ENCODE results near the gene CLDN19.
A peak's percentile ranks its signal among the peaks of the same experiment; 100 is the strongest.

CLDN19 gene

DNA sequence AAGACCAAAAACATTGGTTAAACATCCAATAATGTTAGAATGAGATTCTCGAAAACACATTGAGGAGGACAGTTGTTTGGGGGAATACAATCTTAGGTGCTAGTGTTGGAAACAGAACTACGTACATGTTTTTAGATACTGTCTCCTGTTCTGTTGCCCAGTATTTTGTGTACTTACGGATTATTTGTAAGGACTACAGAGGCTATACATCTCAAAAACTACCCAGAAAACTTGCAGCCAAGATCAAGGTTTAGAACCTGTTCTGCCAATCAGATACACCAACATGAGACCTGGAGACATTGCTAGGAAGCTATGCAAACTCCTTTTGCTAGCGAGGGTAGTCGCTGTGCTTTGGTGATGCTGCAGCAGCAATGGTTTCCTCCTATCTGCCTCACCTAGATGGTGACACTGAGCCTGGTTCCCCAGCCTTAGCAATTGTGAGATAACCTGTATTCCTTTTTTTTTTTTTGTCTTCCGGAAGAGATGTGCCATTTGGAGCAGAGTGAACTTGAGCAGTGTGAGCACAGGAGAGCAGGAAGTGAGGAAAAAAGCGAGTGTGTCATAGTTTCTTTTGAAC, 36.1 kb downstream of the CLDN19 start:
- peak overlapping the region; percentile 47 for H3K27ac Mint-ChIP-seq
- no peaks in the 10 kb centered on the region for H3K9me3 Mint-ChIP-seq
- H3K27me3 Mint-ChIP-seq = no peaks in the 10 kb centered on the region
- H3K4me3 Mint-ChIP-seq = no peak overlapping the region
- peaks cover 15% of the 10 kb centered on the region for H3K4me1 Mint-ChIP-seq
- H3K36me3 Mint-ChIP-seq = peaks cover 51% of the 10 kb centered on the region

DNA sequence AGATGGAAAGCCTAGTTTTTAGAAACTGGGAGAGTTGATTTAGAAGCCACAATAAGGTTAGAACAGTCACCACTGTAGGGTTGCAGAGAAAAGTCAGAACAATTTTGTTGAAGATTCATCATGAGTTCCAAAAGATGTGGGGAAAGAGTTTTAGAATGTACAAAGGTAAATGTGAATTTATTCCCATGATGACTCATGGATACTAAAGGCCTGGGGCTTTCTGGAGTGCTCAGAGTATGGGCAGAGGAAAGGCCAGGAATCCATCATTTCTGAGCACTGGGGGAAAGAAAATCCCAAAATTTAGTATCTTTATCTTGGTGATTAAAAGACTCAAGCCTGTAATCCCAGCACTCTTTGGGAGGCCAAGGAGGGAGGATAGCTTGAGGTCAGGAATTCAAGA, 40.0 kb downstream of the CLDN19 start:
- Mint-ChIP-seq H3K27ac (peak overlapping the region; percentile 82), H3K9me3 (no peaks in the 10 kb centered on the region), H3K27me3 (no peaks in the 10 kb centered on the region), H3K4me1 (peaks cover 28% of the 10 kb centered on the region), H3K36me3 (peaks cover 50% of the 10 kb centered on the region), H3K4me3 (no peak overlapping the region)

GRCh38 chr1:42698081-42698813, 41.8 kb downstream of the CLDN19 start:
- Mint-ChIP-seq H3K36me3 (peaks cover 42% of the 10 kb centered on the region), H3K4me3 (no peak overlapping the region), H3K27me3 (no peaks in the 10 kb centered on the region), H3K9me3 (no peaks in the 10 kb centered on the region), H3K4me1 (peaks cover 43% of the 10 kb centered on the region), H3K27ac (peak overlapping the region; percentile 81)

GRCh38 chr1:42692911-42693310, 47.1 kb downstream of the CLDN19 start:
- H3K4me3 Mint-ChIP-seq = peak overlapping the region; percentile 19
- no peaks in the 10 kb centered on the region for H3K27me3 Mint-ChIP-seq
- no peaks in the 10 kb centered on the region for H3K9me3 Mint-ChIP-seq
- peak overlapping the region; percentile 3 for H3K27ac Mint-ChIP-seq
- H3K4me1 Mint-ChIP-seq = peaks cover 81% of the 10 kb centered on the region
- H3K36me3 Mint-ChIP-seq = peaks cover 20% of the 10 kb centered on the region

- Mint-ChIP-seq H3K36me3 (peaks cover 24% of the 10 kb centered on the region), H3K27me3 (no peaks in the 10 kb centered on the region), H3K4me3 (peak overlapping the region; percentile 19), H3K9me3 (no peaks in the 10 kb centered on the region), H3K27ac (peak overlapping the region; percentile 3), H3K4me1 (peaks cover 86% of the 10 kb centered on the region)
Observed at GRCh38 chr1:42692461-42692860, 47.6 kb downstream of the CLDN19 start.

DNA sequence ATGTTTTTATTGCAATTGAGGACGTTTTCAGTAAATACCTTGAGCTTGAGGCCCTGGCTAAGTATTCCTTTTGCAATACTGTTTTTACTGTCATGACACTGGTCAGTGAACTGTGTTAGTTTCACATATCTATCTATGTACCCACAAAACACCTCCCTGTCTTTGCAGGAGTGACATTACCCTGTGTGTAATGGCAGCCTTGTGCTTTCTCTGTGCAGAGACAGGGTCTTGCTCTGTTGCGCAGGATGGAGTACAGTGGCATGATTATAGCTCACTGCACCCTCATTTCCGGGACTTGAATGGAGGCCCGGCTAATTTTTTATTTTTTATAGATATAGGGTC, 48.9 kb downstream of the CLDN19 start:
- peaks cover 24% of the 10 kb centered on the region for H3K36me3 Mint-ChIP-seq
- H3K27me3 Mint-ChIP-seq = no peaks in the 10 kb centered on the region
- peaks cover 96% of the 10 kb centered on the region for H3K4me1 Mint-ChIP-seq
- no peaks in the 10 kb centered on the region for H3K9me3 Mint-ChIP-seq
- H3K4me3 Mint-ChIP-seq = peak overlapping the region; percentile 70
- no peak overlapping the region for H3K27ac Mint-ChIP-seq

DNA sequence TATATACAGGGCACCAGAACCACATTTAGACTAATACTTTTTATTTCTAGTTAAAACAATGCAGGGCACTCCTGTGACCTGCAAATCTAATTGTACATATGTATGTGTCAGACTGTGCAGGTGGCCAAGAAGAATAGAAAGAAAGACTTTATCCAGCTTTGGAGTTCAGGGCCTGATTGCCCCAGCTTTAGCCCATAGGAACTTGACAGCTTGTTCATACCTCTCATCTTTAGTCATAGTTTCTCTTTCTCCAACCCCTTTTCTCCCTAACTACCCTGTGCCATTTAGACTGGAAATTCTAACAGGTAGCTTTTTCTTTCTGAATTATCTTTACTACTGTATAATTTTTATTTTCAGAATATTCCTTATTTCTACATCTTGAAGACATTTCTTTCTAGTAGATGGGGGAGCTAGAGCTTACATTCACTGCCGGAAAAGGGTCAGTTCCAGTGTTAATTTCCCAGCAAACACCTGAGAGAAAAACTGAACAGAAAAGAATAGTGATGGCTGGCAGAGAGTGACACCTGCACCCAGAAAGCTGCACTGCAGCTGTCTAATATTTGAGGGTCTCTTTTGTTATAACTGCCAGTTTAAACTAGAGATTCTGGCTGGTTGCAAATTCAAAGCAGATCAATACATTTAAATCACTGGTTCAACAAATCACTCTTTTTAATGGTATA, 49.4 kb downstream of the CLDN19 start:
- Mint-ChIP-seq H3K36me3 (peaks cover 19% of the 10 kb centered on the region), H3K27me3 (no peaks in the 10 kb centered on the region)

GRCh38 chr1:42689912-42690311, 50.1 kb downstream of the CLDN19 start:
- Mint-ChIP-seq H3K9me3 (no peaks in the 10 kb centered on the region), H3K4me1 (peaks cover 96% of the 10 kb centered on the region), H3K27ac (no peak overlapping the region), H3K27me3 (no peaks in the 10 kb centered on the region), H3K36me3 (peaks cover 19% of the 10 kb centered on the region), H3K4me3 (peak overlapping the region; percentile 72)

More for the DNA sequence above, 49.4 kb downstream of the CLDN19 start:
- peaks cover 96% of the 10 kb centered on the region for H3K4me1 Mint-ChIP-seq
- no peak overlapping the region for H3K27ac Mint-ChIP-seq
- peak overlapping the region; percentile 44 for H3K4me3 Mint-ChIP-seq
- no peaks in the 10 kb centered on the region for H3K9me3 Mint-ChIP-seq

- H3K4me1 Mint-ChIP-seq = peaks cover 76% of the 10 kb centered on the region
- peaks cover 34% of the 10 kb centered on the region for H3K36me3 Mint-ChIP-seq
- no peaks in the 10 kb centered on the region for H3K9me3 Mint-ChIP-seq
- H3K27me3 Mint-ChIP-seq = no peaks in the 10 kb centered on the region
- peak overlapping the region; percentile 100 for H3K4me3 Mint-ChIP-seq
- no peak overlapping the region for H3K27ac Mint-ChIP-seq
Observed at GRCh38 chr1:42686418-42686817, 53.6 kb downstream of the CLDN19 start.

- Mint-ChIP-seq H3K36me3 (peaks cover 32% of the 10 kb centered on the region), H3K4me1 (peaks cover 70% of the 10 kb centered on the region), H3K9me3 (no peaks in the 10 kb centered on the region), H3K27me3 (no peaks in the 10 kb centered on the region), H3K27ac (peak overlapping the region; percentile 99), H3K4me3 (peak overlapping the region; percentile 100)
Observed at GRCh38 chr1:42684139-42684538, 55.9 kb downstream of the CLDN19 start.
